ENCODE data around the gene PTPRD.

GRCh38 chr9:8486095-8486494 lies 2126.7 kb downstream of the PTPRD start:
- TF ChIP-seq CTCF (IDR thresholded peaks at IDR 0.05) (no peak), EZH2 (IDR thresholded peaks at IDR 0.05; ENCODE audit: borderline replicate concordance, insufficient read depth, low read depth, low read length, poor library complexity, severe bottlenecking) (no peak)

Measured in B cell (primary cell).